Measurements from ENCODE around the gene GID4. TPM values are rescaled to one million over a fixed set of nuclear protein-coding genes. Genes with fewer than 3 reads are reported as not detected.

The GID4 gene
- total RNA-seq, 1 experiment from 2014 or later: 9.8 TPM

- H3K4me1 Mint-ChIP-seq (ENCODE audit: insufficient read depth, unreplicated experiment): no peaks in the 10 kb centered on the region
- no peak overlapping the region for H3K4me3 Mint-ChIP-seq (ENCODE audit: unreplicated experiment)
- no peak overlapping the region for H3K27ac Mint-ChIP-seq (ENCODE audit: low read depth, unreplicated experiment)
- H3K36me3 Mint-ChIP-seq (ENCODE audit: insufficient read depth, unreplicated experiment): peaks cover 8% of the 10 kb centered on the region
- BruUV-seq (replicated peaks): no TSS peak
- no peaks in the 10 kb centered on the region for H3K27me3 Mint-ChIP-seq (ENCODE audit: insufficient read depth, unreplicated experiment)
- TF ChIP-seq, protein P1, sequence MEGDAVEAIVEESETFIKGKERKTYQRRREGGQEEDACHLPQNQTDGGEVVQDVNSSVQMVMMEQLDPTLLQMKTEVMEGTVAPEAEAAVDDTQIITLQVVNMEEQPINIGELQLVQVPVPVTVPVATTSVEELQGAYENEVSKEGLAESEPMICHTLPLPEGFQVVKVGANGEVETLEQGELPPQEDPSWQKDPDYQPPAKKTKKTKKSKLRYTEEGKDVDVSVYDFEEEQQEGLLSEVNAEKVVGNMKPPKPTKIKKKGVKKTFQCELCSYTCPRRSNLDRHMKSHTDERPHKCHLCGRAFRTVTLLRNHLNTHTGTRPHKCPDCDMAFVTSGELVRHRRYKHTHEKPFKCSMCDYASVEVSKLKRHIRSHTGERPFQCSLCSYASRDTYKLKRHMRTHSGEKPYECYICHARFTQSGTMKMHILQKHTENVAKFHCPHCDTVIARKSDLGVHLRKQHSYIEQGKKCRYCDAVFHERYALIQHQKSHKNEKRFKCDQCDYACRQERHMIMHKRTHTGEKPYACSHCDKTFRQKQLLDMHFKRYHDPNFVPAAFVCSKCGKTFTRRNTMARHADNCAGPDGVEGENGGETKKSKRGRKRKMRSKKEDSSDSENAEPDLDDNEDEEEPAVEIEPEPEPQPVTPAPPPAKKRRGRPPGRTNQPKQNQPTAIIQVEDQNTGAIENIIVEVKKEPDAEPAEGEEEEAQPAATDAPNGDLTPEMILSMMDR (IDR thresholded peaks at IDR 0.05; ENCODE audit: unreplicated experiment): no peak
- ChIA-PET POLR2A (no interaction called here), CTCF (interaction anchor here (0.7 to 1.2 kb wide), 3 partner anchors 17 to 97 kb away, joined by 3 to 6 read pairs (median 4); partner anchors contain the start of gene DRC3)
- no peaks in the 10 kb centered on the region for H3K9me3 Mint-ChIP-seq (ENCODE audit: unreplicated experiment)
- no peak for DNase-seq (ENCODE audit: unreplicated experiment)
- intact Hi-C loops (cut with micrococcal nuclease): no loop called here
Measured at GRCh38 chr17:18016426-18016825, 22.8 kb upstream of the GID4 start.

- ChIA-PET POLR2A (interaction anchor here (1.1 kb wide), 1 partner anchor 12 kb away, joined by 3 read pairs; no protein-coding TSS in a partner anchor), CTCF (interaction anchor here (0.6 kb wide), 1 partner anchor 12 kb away, joined by 3 read pairs; no protein-coding TSS in a partner anchor)
- Mint-ChIP-seq H3K27me3 (ENCODE audit: insufficient read depth, unreplicated experiment) (no peaks in the 10 kb centered on the region), H3K4me1 (ENCODE audit: insufficient read depth, unreplicated experiment) (no peaks in the 10 kb centered on the region), H3K9me3 (ENCODE audit: unreplicated experiment) (no peaks in the 10 kb centered on the region), H3K36me3 (ENCODE audit: insufficient read depth, unreplicated experiment) (peaks cover 10% of the 10 kb centered on the region), H3K27ac (ENCODE audit: low read depth, unreplicated experiment) (no peak overlapping the region), H3K4me3 (ENCODE audit: unreplicated experiment) (no peak overlapping the region)
- intact Hi-C loops (cut with micrococcal nuclease): no loop called here
- BruUV-seq (replicated peaks): no TSS peak
- TF ChIP-seq, protein P1 (IDR thresholded peaks at IDR 0.05; ENCODE audit: unreplicated experiment): no peak
- no peak for DNase-seq (ENCODE audit: unreplicated experiment)
Measured at GRCh38 chr17:18017958-18018357, 21.2 kb upstream of the GID4 start.

GRCh38 chr17:18018411-18018921 lies 20.7 kb upstream of the GID4 start:
- no peak overlapping the region for H3K27ac Mint-ChIP-seq (ENCODE audit: low read depth, unreplicated experiment)

DNA sequence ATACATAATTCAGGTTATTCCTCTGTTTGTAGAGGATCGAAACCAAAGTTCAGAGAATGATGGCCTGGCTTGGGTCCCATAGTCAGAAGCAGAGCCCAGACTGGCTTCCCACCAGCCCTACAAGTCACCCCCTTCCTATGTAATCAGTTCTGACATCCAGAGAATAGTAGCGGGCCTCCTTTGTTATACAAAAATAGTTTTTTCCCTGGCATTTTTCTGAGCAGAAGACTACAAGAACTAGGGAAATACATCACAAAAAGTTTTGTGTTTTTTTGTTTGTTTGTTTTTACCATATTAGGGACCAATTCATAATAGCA lies 19.4 kb upstream of the GID4 start:
- Mint-ChIP-seq H3K4me3 (ENCODE audit: unreplicated experiment) (no peak overlapping the region), H3K9me3 (ENCODE audit: unreplicated experiment) (no peaks in the 10 kb centered on the region), H3K27me3 (ENCODE audit: insufficient read depth, unreplicated experiment) (no peaks in the 10 kb centered on the region), H3K27ac (ENCODE audit: low read depth, unreplicated experiment) (no peak overlapping the region), H3K4me1 (ENCODE audit: insufficient read depth, unreplicated experiment) (no peaks in the 10 kb centered on the region), H3K36me3 (ENCODE audit: insufficient read depth, unreplicated experiment) (peaks cover 10% of the 10 kb centered on the region)
- BruUV-seq (replicated peaks): no TSS peak
- no peak for DNase-seq (ENCODE audit: unreplicated experiment)
- intact Hi-C loops (cut with micrococcal nuclease): no loop called here
- TF ChIP-seq, protein P1 (IDR thresholded peaks at IDR 0.05; ENCODE audit: unreplicated experiment): no peak
- ChIA-PET POLR2A (interaction anchor here (1.2 kb wide), 1 partner anchor 62 kb away, joined by 3 read pairs; no protein-coding TSS in a partner anchor), CTCF (no interaction called here)

More at GRCh38 chr17:18018411-18018921, 20.7 kb upstream of the GID4 start:
- TF ChIP-seq, protein P1 (IDR thresholded peaks at IDR 0.05; ENCODE audit: unreplicated experiment): no peak
- Mint-ChIP-seq H3K9me3 (ENCODE audit: unreplicated experiment) (no peaks in the 10 kb centered on the region), H3K36me3 (ENCODE audit: insufficient read depth, unreplicated experiment) (peaks cover 10% of the 10 kb centered on the region), H3K27me3 (ENCODE audit: insufficient read depth, unreplicated experiment) (no peaks in the 10 kb centered on the region), H3K4me1 (ENCODE audit: insufficient read depth, unreplicated experiment) (no peaks in the 10 kb centered on the region), H3K4me3 (ENCODE audit: unreplicated experiment) (no peak overlapping the region)
- DNase-seq (ENCODE audit: unreplicated experiment): no peak
- POLR2A ChIA-PET: interaction anchor here (1.1 to 1.2 kb wide), 2 partner anchors 11 to 61 kb away, joined by 3 read pairs; no protein-coding TSS in a partner anchor
- BruUV-seq (replicated peaks): no TSS peak
- intact Hi-C loops (cut with micrococcal nuclease): no loop called here
- CTCF ChIA-PET: no interaction called here

Data from MCF 10A (cell line).